ENCODE data around the gene POLR1B. TPM values are rescaled to one million over a fixed set of nuclear protein-coding genes. Genes with fewer than 3 reads are reported as not detected.

POLR1B gene
- total and polyA plus RNA-seq, 4 donors, result 6.5 to 23.8 (median 10.8) TPM

DNA sequence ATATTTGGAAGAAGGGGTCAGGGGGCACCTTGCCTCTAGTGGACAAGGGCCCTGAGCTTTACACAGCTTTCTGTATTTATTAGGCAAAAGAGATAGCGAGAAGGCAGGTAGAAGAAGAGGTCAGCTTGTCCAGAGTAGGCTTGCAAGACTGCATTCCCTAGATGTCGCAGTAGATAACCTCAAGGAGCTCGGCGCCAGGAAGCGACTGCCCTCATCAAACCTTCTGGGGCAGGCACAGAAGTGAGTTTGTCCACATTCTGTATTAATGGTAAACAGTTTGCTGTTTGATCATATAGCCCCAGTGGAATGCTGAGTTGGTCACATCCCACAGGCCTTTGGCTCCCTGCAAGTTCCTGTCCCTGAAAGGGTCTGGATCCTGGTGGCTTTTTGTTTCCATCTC, 49.1 kb downstream of the POLR1B start:
- no peak for DNase-seq (ENCODE audit: low spot score)
- Histone ChIP-seq H3K4me1 (ENCODE audit: control insufficient read depth in 4 of 4, insufficient read depth in 4 of 4, low read length in 3 of 4) (peaks cover 0 to 6% (median 4%) of the 10 kb centered on the region in 4 donors), H3K9me3 (ENCODE audit: control insufficient read depth in 4 of 4, low read length in 3 of 4) (no peaks in the 10 kb centered on the region), H3K27me3 (ENCODE audit: control insufficient read depth in 4 of 4, insufficient read depth in 4 of 4, low read length in 3 of 4) (no peaks in the 10 kb centered on the region), H3K36me3 (ENCODE audit: control insufficient read depth in 4 of 4, insufficient read depth in 3 of 4, low read depth in 1 of 4, low read length in 3 of 4) (peaks cover 0 to 5% (median 0%) of the 10 kb centered on the region in 4 donors), H3K9ac (ENCODE audit: low read depth in 1 of 2, low read length in 2 of 2) (no peak overlapping the region), H3K4me3 (ENCODE audit: low read depth in 1 of 3, low read length in 3 of 3) (no peak overlapping the region), H3K27ac (ENCODE audit: low read depth in 1 of 2, low read length in 2 of 2) (no peak overlapping the region)
- TF ChIP-seq RAD21 (IDR thresholded peaks at IDR 0.05) (no peak), HNF4G (IDR thresholded peaks at IDR 0.05) (no peak), GABPA (IDR thresholded peaks at IDR 0.05 in 1 of 2, conservative IDR thresholded peaks at IDR 0.05 in 1 of 2) (no peak), ZBTB33 (IDR thresholded peaks at IDR 0.05) (no peak), ATF3 (IDR thresholded peaks at IDR 0.05) (no peak), CTCF (IDR thresholded peaks at IDR 0.05; ENCODE audit: low read depth, low read length, missing input control) (no peak), YY1 (IDR thresholded peaks at IDR 0.05) (no peak), TAF1 (conservative IDR thresholded peaks at IDR 0.05) (no peak), HNF4A (conservative IDR thresholded peaks at IDR 0.05) (no peak), NR2F2 (IDR thresholded peaks at IDR 0.05) (no peak), EGR1 (IDR thresholded peaks at IDR 0.05; ENCODE audit: low read depth in 2 of 2) (no peak), SP1 (IDR thresholded peaks at IDR 0.05) (no peak), RXRA (IDR thresholded peaks at IDR 0.05) (no peak)
- TF ChIP-seq, protein P1, sequence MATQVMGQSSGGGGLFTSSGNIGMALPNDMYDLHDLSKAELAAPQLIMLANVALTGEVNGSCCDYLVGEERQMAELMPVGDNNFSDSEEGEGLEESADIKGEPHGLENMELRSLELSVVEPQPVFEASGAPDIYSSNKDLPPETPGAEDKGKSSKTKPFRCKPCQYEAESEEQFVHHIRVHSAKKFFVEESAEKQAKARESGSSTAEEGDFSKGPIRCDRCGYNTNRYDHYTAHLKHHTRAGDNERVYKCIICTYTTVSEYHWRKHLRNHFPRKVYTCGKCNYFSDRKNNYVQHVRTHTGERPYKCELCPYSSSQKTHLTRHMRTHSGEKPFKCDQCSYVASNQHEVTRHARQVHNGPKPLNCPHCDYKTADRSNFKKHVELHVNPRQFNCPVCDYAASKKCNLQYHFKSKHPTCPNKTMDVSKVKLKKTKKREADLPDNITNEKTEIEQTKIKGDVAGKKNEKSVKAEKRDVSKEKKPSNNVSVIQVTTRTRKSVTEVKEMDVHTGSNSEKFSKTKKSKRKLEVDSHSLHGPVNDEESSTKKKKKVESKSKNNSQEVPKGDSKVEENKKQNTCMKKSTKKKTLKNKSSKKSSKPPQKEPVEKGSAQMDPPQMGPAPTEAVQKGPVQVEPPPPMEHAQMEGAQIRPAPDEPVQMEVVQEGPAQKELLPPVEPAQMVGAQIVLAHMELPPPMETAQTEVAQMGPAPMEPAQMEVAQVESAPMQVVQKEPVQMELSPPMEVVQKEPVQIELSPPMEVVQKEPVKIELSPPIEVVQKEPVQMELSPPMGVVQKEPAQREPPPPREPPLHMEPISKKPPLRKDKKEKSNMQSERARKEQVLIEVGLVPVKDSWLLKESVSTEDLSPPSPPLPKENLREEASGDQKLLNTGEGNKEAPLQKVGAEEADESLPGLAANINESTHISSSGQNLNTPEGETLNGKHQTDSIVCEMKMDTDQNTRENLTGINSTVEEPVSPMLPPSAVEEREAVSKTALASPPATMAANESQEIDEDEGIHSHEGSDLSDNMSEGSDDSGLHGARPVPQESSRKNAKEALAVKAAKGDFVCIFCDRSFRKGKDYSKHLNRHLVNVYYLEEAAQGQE (IDR thresholded peaks at IDR 0.05), result no peak
- TF ChIP-seq, protein P2, sequence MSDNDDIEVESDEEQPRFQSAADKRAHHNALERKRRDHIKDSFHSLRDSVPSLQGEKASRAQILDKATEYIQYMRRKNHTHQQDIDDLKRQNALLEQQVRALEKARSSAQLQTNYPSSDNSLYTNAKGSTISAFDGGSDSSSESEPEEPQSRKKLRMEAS (IDR thresholded peaks at IDR 0.05), result no peak
- WGBS, result 95% methylated on average over 5 of the region's 5 CpGs

- Histone ChIP-seq H3K9ac (ENCODE audit: low read depth in 1 of 2, low read length in 2 of 2) (no peak overlapping the region), H3K36me3 (ENCODE audit: control insufficient read depth in 4 of 4, insufficient read depth in 3 of 4, low read depth in 1 of 4, low read length in 3 of 4) (peaks cover 0 to 2% (median 0%) of the 10 kb centered on the region in 4 donors), H3K9me3 (ENCODE audit: control insufficient read depth in 4 of 4, low read length in 3 of 4) (no peaks in the 10 kb centered on the region), H3K27ac (ENCODE audit: low read depth in 1 of 2, low read length in 2 of 2) (no peak overlapping the region), H3K4me3 (ENCODE audit: low read depth in 1 of 3, low read length in 3 of 3) (no peak overlapping the region), H3K4me1 (ENCODE audit: control insufficient read depth in 4 of 4, insufficient read depth in 4 of 4, low read length in 3 of 4) (peaks cover 0 to 2% (median 0%) of the 10 kb centered on the region in 4 donors), H3K27me3 (ENCODE audit: control insufficient read depth in 4 of 4, insufficient read depth in 4 of 4, low read length in 3 of 4) (no peaks in the 10 kb centered on the region)
- 89% methylated on average over 4 of the region's 4 CpGs for WGBS
- DNase-seq (ENCODE audit: low spot score), result no peak
- TF ChIP-seq FOXA2 (IDR thresholded peaks at IDR 0.05), result no peak
- no peak for TF ChIP-seq NR2F2 (IDR thresholded peaks at IDR 0.05)
- no peak for TF ChIP-seq CTCF (IDR thresholded peaks at IDR 0.05; ENCODE audit: low read depth, low read length, missing input control)
- TF ChIP-seq JUND (IDR thresholded peaks at IDR 0.05), result no peak
- TF ChIP-seq YY1 (IDR thresholded peaks at IDR 0.05), result no peak
- TF ChIP-seq, protein P2 (IDR thresholded peaks at IDR 0.05), result no peak
- TF ChIP-seq GABPA (IDR thresholded peaks at IDR 0.05 in 1 of 2, conservative IDR thresholded peaks at IDR 0.05 in 1 of 2), result no peak
- no peak for TF ChIP-seq TAF1 (conservative IDR thresholded peaks at IDR 0.05)
- TF ChIP-seq, protein P1 (IDR thresholded peaks at IDR 0.05), result no peak
- TF ChIP-seq FOXA1 (IDR thresholded peaks at IDR 0.05), result no peak
- TF ChIP-seq HNF4G (IDR thresholded peaks at IDR 0.05), result no peak
These were observed 51.5 kb downstream of the POLR1B start for GRCh38 chr2:112593736-112594135.
